ENCODE measurements around the gene KYNU. TPM values are rescaled to one million over a fixed set of nuclear protein-coding genes. Genes with fewer than 3 reads are reported as not detected.
"Not testable (repeated sequence)": the region's sequence is repeated elsewhere in the genome, so short reads cannot be mapped to it uniquely, and the experiment has no call there.

Gene KYNU
- polyA plus RNA-seq, 4 donors = 0.67 to 3.8 (median 2.1) TPM

DNA sequence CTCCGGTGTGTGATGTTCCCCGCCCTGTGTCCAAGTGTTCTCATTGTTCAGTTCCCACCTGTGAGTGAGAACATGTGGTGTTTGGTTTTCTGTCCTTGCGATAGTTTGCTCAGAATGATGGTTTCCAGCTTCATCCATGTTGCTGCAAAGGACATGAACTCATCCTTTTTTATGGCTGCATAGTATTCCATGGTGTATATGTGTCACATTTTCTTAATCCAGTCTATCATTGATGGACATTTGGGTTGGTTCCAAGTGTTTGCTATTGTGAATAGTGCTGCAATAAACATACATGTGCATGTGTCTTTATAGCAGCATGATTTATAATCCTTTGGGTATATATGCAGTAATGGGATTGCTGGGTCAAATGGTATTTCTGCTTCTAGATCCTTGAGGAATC is 5.0 kb downstream of the KYNU start:
- H3K36me3 ChIP-seq (ENCODE audit: control insufficient read depth in 3 of 3, insufficient read depth in 2 of 3, low read depth in 1 of 3, low read length in 3 of 3); DNase-seq; H3K27ac ChIP-seq (ENCODE audit: low read depth in 1 of 3, low read length in 2 of 3); FAIRE-seq; H3K27me3 ChIP-seq (ENCODE audit: control insufficient read depth in 3 of 3, insufficient read depth in 3 of 3, low read length in 3 of 3); H3K4me1 ChIP-seq (ENCODE audit: control insufficient read depth in 3 of 3, insufficient read depth in 2 of 3, low read depth in 1 of 3, low read length in 2 of 3); H3K4me3 ChIP-seq (ENCODE audit: low read depth in 1 of 3, low read length in 3 of 3); H3K9me3 ChIP-seq (ENCODE audit: control insufficient read depth in 2 of 2, insufficient read depth in 1 of 2, low read depth in 1 of 2, low read length in 1 of 2): not testable (repeated sequence)
- 93 to 100% (median 100%) methylated on average over 3 of the region's 3 CpGs for whole genome bisulfite sequencing, 3 donors

DNA sequence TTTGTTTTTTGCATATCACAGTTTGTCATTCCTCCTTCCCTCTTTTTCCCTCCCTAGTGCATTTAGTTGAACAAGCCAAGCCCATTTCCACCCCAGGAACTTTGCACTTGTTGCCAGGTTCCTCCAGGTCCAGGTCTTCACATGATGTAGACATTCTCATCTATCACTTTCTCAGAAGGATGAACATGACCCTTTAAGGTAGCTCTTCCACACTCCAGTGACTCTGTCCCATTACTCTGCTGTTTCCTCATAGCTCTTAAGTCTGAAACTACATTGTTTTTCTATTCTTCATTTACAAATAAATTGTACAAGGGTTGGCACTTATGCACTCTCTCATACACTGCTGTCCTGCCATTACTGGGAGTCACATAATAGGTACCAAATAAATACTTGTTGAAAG is 6.1 kb downstream of the KYNU start:
- H3K36me3 ChIP-seq (ENCODE audit: control insufficient read depth in 3 of 3, insufficient read depth in 2 of 3, low read depth in 1 of 3, low read length in 3 of 3) = no peaks in the 10 kb centered on the region
- no peaks in the 10 kb centered on the region for H3K27me3 ChIP-seq (ENCODE audit: control insufficient read depth in 3 of 3, insufficient read depth in 3 of 3, low read length in 3 of 3)
- no peaks in the 10 kb centered on the region for H3K9me3 ChIP-seq (ENCODE audit: control insufficient read depth in 2 of 2, insufficient read depth in 1 of 2, low read depth in 1 of 2, low read length in 1 of 2)
- no peak for DNase-seq
- no peak overlapping the region for H3K27ac ChIP-seq (ENCODE audit: low read depth in 1 of 3, low read length in 2 of 3)
- no peak for FAIRE-seq
- H3K4me3 ChIP-seq (ENCODE audit: low read depth in 1 of 3, low read length in 3 of 3) = no peak overlapping the region
- H3K4me1 ChIP-seq (ENCODE audit: control insufficient read depth in 3 of 3, insufficient read depth in 2 of 3, low read depth in 1 of 3, low read length in 2 of 3) = no peaks in the 10 kb centered on the region

GRCh38 chr2:142885543-142885942 is 8.1 kb downstream of the KYNU start:
- Histone ChIP-seq H3K9me3 (ENCODE audit: control insufficient read depth in 2 of 2, insufficient read depth in 1 of 2, low read depth in 1 of 2, low read length in 1 of 2) (no peaks in the 10 kb centered on the region), H3K27ac (ENCODE audit: low read depth in 1 of 3, low read length in 2 of 3) (no peak overlapping the region), H3K36me3 (ENCODE audit: control insufficient read depth in 3 of 3, insufficient read depth in 2 of 3, low read depth in 1 of 3, low read length in 3 of 3) (no peaks in the 10 kb centered on the region), H3K4me3 (ENCODE audit: low read depth in 1 of 3, low read length in 3 of 3) (no peak overlapping the region), H3K4me1 (ENCODE audit: control insufficient read depth in 3 of 3, insufficient read depth in 2 of 3, low read depth in 1 of 3, low read length in 2 of 3) (no peaks in the 10 kb centered on the region), H3K27me3 (ENCODE audit: control insufficient read depth in 3 of 3, insufficient read depth in 3 of 3, low read length in 3 of 3) (no peaks in the 10 kb centered on the region)
- no peak for DNase-seq
- FAIRE-seq = no peak

DNA sequence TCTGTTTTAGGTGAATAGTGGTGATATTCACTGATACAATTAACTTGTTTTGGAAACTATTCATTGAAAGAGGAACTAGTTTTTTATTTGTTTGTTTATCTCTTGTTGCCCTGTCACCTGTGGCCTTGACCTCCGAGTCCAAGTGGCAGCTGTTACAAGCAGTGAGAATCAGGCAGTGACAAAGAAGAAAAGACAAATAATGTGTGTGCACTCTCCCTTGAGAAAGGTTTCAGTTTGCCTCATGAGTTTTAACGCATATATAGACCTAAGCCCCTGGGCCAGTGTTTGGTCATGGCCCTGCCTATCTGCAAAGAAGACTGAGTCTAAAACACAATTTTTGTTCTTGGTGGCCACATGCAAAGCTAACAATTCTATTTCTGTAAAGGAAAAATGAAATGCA is 15.3 kb downstream of the KYNU start:
- Histone ChIP-seq H3K27me3 (ENCODE audit: control insufficient read depth in 3 of 3, insufficient read depth in 3 of 3, low read length in 3 of 3) (no peaks in the 10 kb centered on the region), H3K4me1 (ENCODE audit: control insufficient read depth in 3 of 3, insufficient read depth in 2 of 3, low read depth in 1 of 3, low read length in 2 of 3) (no peaks in the 10 kb centered on the region), H3K9me3 (ENCODE audit: control insufficient read depth in 2 of 2, insufficient read depth in 1 of 2, low read depth in 1 of 2, low read length in 1 of 2) (no peaks in the 10 kb centered on the region), H3K36me3 (ENCODE audit: control insufficient read depth in 3 of 3, insufficient read depth in 2 of 3, low read depth in 1 of 3, low read length in 3 of 3) (no peaks in the 10 kb centered on the region), H3K4me3 (ENCODE audit: low read depth in 1 of 3, low read length in 3 of 3) (no peak overlapping the region), H3K27ac (ENCODE audit: low read depth in 1 of 3, low read length in 2 of 3) (no peak overlapping the region)
- FAIRE-seq (no peak), DNase-seq (no peak)
- 38 to 76% (median 47%) methylated on average over 2 of the region's 2 CpGs for WGBS, 3 donors

- Histone ChIP-seq H3K27me3 (ENCODE audit: control insufficient read depth in 3 of 3, insufficient read depth in 3 of 3, low read length in 3 of 3) (no peaks in the 10 kb centered on the region), H3K36me3 (ENCODE audit: control insufficient read depth in 3 of 3, insufficient read depth in 2 of 3, low read depth in 1 of 3, low read length in 3 of 3) (no peaks in the 10 kb centered on the region), H3K27ac (ENCODE audit: low read depth in 1 of 3, low read length in 2 of 3) (no peak overlapping the region), H3K4me1 (ENCODE audit: control insufficient read depth in 3 of 3, insufficient read depth in 2 of 3, low read depth in 1 of 3, low read length in 2 of 3) (no peaks in the 10 kb centered on the region), H3K4me3 (ENCODE audit: low read depth in 1 of 3, low read length in 3 of 3) (no peak overlapping the region), H3K9me3 (ENCODE audit: control insufficient read depth in 2 of 2, insufficient read depth in 1 of 2, low read depth in 1 of 2, low read length in 1 of 2) (no peaks in the 10 kb centered on the region)
- DNase-seq (no peak), FAIRE-seq (no peak)
- 79 to 91% (median 89%) methylated on average over 2 of the region's 2 CpGs for WGBS, 3 donors
These were observed 15.8 kb downstream of the KYNU start for GRCh38 chr2:142893241-142893640.

- DNase-seq (no peak), FAIRE-seq (no peak)
- Histone ChIP-seq H3K4me3 (ENCODE audit: low read depth in 1 of 3, low read length in 3 of 3) (no peak overlapping the region), H3K36me3 (ENCODE audit: control insufficient read depth in 3 of 3, insufficient read depth in 2 of 3, low read depth in 1 of 3, low read length in 3 of 3) (peaks cover 0 to 4% (median 0%) of the 10 kb centered on the region in 3 donors), H3K4me1 (ENCODE audit: control insufficient read depth in 3 of 3, insufficient read depth in 2 of 3, low read depth in 1 of 3, low read length in 2 of 3) (no peaks in the 10 kb centered on the region), H3K27me3 (ENCODE audit: control insufficient read depth in 3 of 3, insufficient read depth in 3 of 3, low read length in 3 of 3) (no peaks in the 10 kb centered on the region), H3K27ac (ENCODE audit: low read depth in 1 of 3, low read length in 2 of 3) (no peak overlapping the region), H3K9me3 (ENCODE audit: control insufficient read depth in 2 of 2, insufficient read depth in 1 of 2, low read depth in 1 of 2, low read length in 1 of 2) (no peaks in the 10 kb centered on the region)
- 50 to 79% (median 77%) methylated on average over 1 of the region's 1 CpG for WGBS, 3 donors
These were observed 20.3 kb downstream of the KYNU start for GRCh38 chr2:142897807-142898206.

GRCh38 chr2:142900327-142900726 is 22.9 kb downstream of the KYNU start:
- H3K4me1 ChIP-seq (ENCODE audit: control insufficient read depth in 3 of 3, insufficient read depth in 2 of 3, low read depth in 1 of 3, low read length in 2 of 3); H3K27ac ChIP-seq (ENCODE audit: low read depth in 1 of 3, low read length in 2 of 3); H3K36me3 ChIP-seq (ENCODE audit: control insufficient read depth in 3 of 3, insufficient read depth in 2 of 3, low read depth in 1 of 3, low read length in 3 of 3); H3K4me3 ChIP-seq (ENCODE audit: low read depth in 1 of 3, low read length in 3 of 3); H3K9me3 ChIP-seq (ENCODE audit: control insufficient read depth in 2 of 2, insufficient read depth in 1 of 2, low read depth in 1 of 2, low read length in 1 of 2); DNase-seq; FAIRE-seq; H3K27me3 ChIP-seq (ENCODE audit: control insufficient read depth in 3 of 3, insufficient read depth in 3 of 3, low read length in 3 of 3): not testable (repeated sequence)
- 90 to 95% (median 94%) methylated on average over 4 of the region's 4 CpGs for WGBS, 3 donors

DNA sequence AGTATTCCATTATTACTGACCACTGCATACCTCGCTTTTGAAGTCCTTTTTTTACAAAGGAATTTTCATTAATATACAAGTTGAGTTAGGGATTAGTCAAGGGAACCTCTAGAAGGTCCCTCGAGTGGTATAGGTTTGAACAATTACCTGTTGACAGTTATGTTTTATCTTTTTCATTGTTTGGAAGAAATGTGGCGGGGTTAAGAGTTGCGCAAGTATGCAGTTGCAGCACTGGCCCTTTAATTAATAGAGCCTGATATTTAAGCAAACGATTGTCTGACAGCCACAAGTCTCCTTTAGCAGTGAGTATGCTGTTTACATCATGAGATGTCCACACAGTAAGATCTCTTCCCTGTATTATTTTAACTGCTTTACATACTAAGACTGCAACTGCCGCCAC is 24.3 kb downstream of the KYNU start:
- H3K4me1 ChIP-seq (ENCODE audit: control insufficient read depth in 3 of 3, insufficient read depth in 2 of 3, low read depth in 1 of 3, low read length in 2 of 3) = no peaks in the 10 kb centered on the region
- no peaks in the 10 kb centered on the region for H3K9me3 ChIP-seq (ENCODE audit: control insufficient read depth in 2 of 2, insufficient read depth in 1 of 2, low read depth in 1 of 2, low read length in 1 of 2)
- no peak overlapping the region for H3K4me3 ChIP-seq (ENCODE audit: low read depth in 1 of 3, low read length in 3 of 3)
- no peaks in the 10 kb centered on the region for H3K27me3 ChIP-seq (ENCODE audit: control insufficient read depth in 3 of 3, insufficient read depth in 3 of 3, low read length in 3 of 3)
- no peak for DNase-seq
- WGBS, 3 donors = 78 to 81% (median 81%) methylated on average over 6 of the region's 6 CpGs
- no peak for FAIRE-seq
- no peak overlapping the region for H3K27ac ChIP-seq (ENCODE audit: low read depth in 1 of 3, low read length in 2 of 3)
- peaks cover 0 to 4% (median 0%) of the 10 kb centered on the region in 3 donors for H3K36me3 ChIP-seq (ENCODE audit: control insufficient read depth in 3 of 3, insufficient read depth in 2 of 3, low read depth in 1 of 3, low read length in 3 of 3)

DNA sequence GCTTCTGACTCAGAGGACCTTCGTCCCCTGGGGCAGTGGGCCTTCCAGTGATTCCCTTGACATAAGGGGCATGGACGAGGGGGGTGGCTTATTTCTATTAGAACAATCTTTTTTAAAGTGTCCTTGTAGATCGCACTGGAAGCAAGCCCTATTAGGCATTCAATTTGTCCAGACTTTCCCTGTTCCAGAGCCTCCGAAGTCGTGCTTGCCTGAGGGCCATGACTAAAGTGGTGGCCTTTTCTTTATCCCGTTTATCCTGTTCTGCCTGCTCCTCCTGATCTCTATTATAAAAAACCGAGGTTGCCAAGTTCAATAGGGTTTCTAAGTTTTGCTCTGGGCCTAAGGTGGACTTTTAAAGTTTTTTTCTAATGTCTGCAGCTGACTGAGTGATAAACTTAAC is 26.3 kb downstream of the KYNU start:
- DNase-seq; H3K27me3 ChIP-seq (ENCODE audit: control insufficient read depth in 3 of 3, insufficient read depth in 3 of 3, low read length in 3 of 3); H3K36me3 ChIP-seq (ENCODE audit: control insufficient read depth in 3 of 3, insufficient read depth in 2 of 3, low read depth in 1 of 3, low read length in 3 of 3); H3K4me1 ChIP-seq (ENCODE audit: control insufficient read depth in 3 of 3, insufficient read depth in 2 of 3, low read depth in 1 of 3, low read length in 2 of 3); FAIRE-seq; H3K27ac ChIP-seq (ENCODE audit: low read depth in 1 of 3, low read length in 2 of 3); H3K9me3 ChIP-seq (ENCODE audit: control insufficient read depth in 2 of 2, insufficient read depth in 1 of 2, low read depth in 1 of 2, low read length in 1 of 2); H3K4me3 ChIP-seq (ENCODE audit: low read depth in 1 of 3, low read length in 3 of 3): not testable (repeated sequence)
- 58 to 85% (median 68%) methylated on average over 6 to 7 of the region's 7 CpGs for WGBS, 3 donors
